Testis (tissue), 3 donors: ENCODE data around the gene SLC10A6. TPM values are rescaled to one million over a fixed set of nuclear protein-coding genes. Genes with fewer than 3 reads are reported as not detected.
A peak's percentile ranks its signal among the peaks of the same experiment; 100 is the strongest.

Source experiments
- DNase-seq: peaks from one replicate; pipeline ENCODE4 v3.0.0-alpha.2; 2019
- H3K27ac ChIP-seq, 2 donors: fragments of 200-600 bp; sonication (generic); one replicate each; pipeline ENCODE4 v1.5.1; 2019
- H3K27me3 ChIP-seq: fragments of 200-600 bp; sonication (generic); one replicate; pipeline ENCODE4 v1.5.1; 2019
- H3K36me3 ChIP-seq: fragments of 200-600 bp; sonication (generic); one replicate; pipeline ENCODE4 v1.5.1; 2017; ENCODE audit warnings: low read depth; ENCODE audit errors: missing control alignments
- H3K4me1 ChIP-seq: fragments of 200-600 bp; sonication (generic); one replicate; pipeline ENCODE4 v1.5.1; 2019
- H3K4me3 ChIP-seq, 2 donors: fragments of 200-600 bp; sonication (generic); one replicate each; pipeline ENCODE4 v1.5.1; 2017 to 2019
- H3K9me3 ChIP-seq: fragments of 200-600 bp; sonication (generic); one replicate; pipeline ENCODE4 v1.5.1; 2017
- POLR2A ChIP-seq: fragments of 450-650 bp; IDR thresholded peaks from one replicate; pipeline ENCODE4 v1.6.1; 2017; ENCODE audit warnings: antibody characterized with exemption, mild to moderate bottlenecking, moderate library complexity
- WGBS, 2 donors: methylation state at CpG; one replicate each; pipeline ENCODE4 v1.1.5; 2018; 5-methylcytosine and 5-hydroxymethylcytosine counted together
- intact Hi-C: fragments of 100-400 bp; cut with DNase I; formaldehyde crosslinking; loops from one replicate; pipeline ENCODE4 v1.15.1; 2023; ENCODE audit warnings: low total_unique reads
- polyA plus RNA-seq: library from polyadenylated mRNA; stranded (reverse); fragments of 350-450 nt; fragmentation: Illumina TruSeq; extraction: RNeasy Lipid Tissue Mini Kit (QIAGEN cat#74804); gene quantifications from one replicate; pipeline ENCODE4 v1.2.3, GENCODE V29; 2014; ENCODE audit warnings: low read depth, low replicate concordance; ENCODE audit not compliant: insufficient read depth
- total RNA-seq, 2 donors: library from RNA; depleted of rRNA; stranded (reverse); fragments of >200 nt; gene quantifications; one replicate each; pipeline ENCODE4 v1.2.3, GENCODE V29; 2016
- TF ChIP-seq, protein P1 (sequence below), 3 experiments: fragments of 450-650 bp in 2 of 3; fragments of 200-600 bp in 1 of 3; sonication (generic) in 1 of 3; IDR thresholded peaks; one replicate each; pipeline ENCODE4 v1.5.1; 2016 to 2019; ENCODE audit warnings: antibody characterized with exemption in 3 of 3, mild to moderate bottlenecking in 2 of 3, moderate library complexity in 1 of 3

Gene SLC10A6
- total and polyA plus RNA-seq, 3 donors from 2014 or later: 1.5 to 6.9 (median 3.0) TPM

DNA sequence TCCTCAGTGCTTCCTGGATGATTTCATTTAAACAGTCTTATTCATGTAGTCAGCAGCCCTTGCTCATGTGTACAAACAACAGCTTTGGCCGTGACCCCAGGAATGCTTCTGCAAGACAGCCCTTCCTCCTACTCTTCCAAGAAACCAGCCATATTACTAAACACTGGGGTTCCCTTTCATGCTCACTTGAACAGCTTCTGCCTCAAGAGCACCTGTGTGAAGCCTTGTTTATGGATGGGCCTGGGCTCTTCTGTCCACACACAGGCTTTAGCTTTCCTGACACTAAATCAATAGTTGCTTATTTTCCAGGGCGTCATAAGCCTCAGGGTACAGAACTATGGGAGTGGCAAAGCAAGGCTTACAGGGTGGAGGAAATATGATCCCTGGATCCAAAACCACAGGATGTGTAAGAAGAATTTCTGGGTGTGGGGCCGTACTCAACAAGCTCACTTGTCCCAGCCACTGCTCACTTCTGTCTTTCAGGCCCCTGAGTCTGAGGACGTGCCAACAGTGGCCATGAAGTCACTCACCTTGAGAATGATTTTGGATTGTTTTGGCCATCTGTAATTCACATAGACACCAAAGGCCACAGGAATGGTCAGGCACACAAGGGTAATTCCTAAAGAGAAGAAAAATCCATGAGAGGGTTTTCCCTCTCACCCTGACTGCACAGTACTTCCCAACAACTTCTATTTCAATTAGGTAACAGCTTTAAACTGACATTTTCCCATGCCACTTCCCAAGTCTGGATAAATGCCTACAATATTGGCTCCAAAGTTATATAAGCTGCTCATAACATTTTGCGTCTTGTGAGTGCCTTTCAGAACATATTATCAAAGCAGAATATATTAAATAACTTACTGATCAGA is 17.7 kb downstream of the SLC10A6 start:
- intact Hi-C loops: no loop called here
- 82% methylated on average over 5 of the region's 5 CpGs for WGBS, 2 donors
- Histone ChIP-seq H3K4me3 (no peak overlapping the region), H3K9me3 (no peaks in the 10 kb centered on the region), H3K27ac (no peak overlapping the region), H3K4me1 (no peaks in the 10 kb centered on the region), H3K27me3 (no peaks in the 10 kb centered on the region), H3K36me3 (no peaks in the 10 kb centered on the region)
- TF ChIP-seq, protein P1, sequence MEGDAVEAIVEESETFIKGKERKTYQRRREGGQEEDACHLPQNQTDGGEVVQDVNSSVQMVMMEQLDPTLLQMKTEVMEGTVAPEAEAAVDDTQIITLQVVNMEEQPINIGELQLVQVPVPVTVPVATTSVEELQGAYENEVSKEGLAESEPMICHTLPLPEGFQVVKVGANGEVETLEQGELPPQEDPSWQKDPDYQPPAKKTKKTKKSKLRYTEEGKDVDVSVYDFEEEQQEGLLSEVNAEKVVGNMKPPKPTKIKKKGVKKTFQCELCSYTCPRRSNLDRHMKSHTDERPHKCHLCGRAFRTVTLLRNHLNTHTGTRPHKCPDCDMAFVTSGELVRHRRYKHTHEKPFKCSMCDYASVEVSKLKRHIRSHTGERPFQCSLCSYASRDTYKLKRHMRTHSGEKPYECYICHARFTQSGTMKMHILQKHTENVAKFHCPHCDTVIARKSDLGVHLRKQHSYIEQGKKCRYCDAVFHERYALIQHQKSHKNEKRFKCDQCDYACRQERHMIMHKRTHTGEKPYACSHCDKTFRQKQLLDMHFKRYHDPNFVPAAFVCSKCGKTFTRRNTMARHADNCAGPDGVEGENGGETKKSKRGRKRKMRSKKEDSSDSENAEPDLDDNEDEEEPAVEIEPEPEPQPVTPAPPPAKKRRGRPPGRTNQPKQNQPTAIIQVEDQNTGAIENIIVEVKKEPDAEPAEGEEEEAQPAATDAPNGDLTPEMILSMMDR (IDR thresholded peaks at IDR 0.05): no peak
- TF ChIP-seq POLR2A: no peak
- peak; percentile 29 for DNase-seq

DNA sequence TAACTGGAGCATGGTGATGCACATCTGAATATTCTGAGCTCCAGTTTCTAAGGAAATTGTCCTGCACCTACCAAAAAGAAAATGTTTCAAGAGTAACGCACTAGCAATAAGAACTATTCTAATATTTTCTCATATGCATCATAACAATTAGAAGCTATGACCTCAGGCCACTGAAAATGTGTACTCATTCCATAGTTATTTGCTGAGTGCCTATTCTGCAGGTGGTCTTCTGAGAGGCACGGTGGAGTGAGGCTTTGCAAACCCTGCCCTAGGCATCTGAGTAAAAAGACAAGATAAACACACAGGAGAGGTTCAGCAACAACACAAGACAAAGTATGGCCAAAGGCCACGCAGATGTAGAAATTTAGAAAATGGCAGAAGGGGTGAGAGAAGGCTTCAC is 23.7 kb downstream of the SLC10A6 start:
- no peak for DNase-seq
- Histone ChIP-seq H3K4me3 (no peak overlapping the region), H3K27me3 (no peaks in the 10 kb centered on the region), H3K9me3 (no peaks in the 10 kb centered on the region), H3K4me1 (no peaks in the 10 kb centered on the region), H3K36me3 (no peaks in the 10 kb centered on the region), H3K27ac (no peak overlapping the region)
- intact Hi-C loops: no loop called here
- TF ChIP-seq POLR2A: no peak
- TF ChIP-seq, protein P1 (IDR thresholded peaks at IDR 0.05): no peak
- 83 to 86% methylated on average over 3 of the region's 3 CpGs for WGBS, 2 donors

DNA sequence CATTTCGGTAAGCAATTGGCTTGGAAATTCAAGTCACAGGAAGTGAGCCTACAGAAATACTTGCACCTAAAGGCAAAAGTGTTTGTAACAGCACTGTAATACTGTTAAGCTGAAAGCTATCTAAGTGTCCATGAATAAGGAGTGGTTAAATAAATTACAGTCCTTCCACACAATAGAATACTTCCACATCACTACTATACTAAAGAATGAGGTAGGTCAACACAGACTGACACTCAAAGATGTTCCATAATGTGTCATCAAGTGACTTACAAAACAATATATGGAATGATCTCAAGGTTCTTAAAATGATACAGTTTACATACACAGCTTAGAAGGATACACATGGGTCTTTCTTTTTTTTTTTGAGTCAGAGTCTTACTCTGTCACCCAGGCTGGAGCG is 27.0 kb downstream of the SLC10A6 start:
- Histone ChIP-seq H3K27ac (no peak overlapping the region), H3K4me3 (no peak overlapping the region), H3K36me3 (no peaks in the 10 kb centered on the region), H3K4me1 (no peaks in the 10 kb centered on the region), H3K9me3 (no peaks in the 10 kb centered on the region), H3K27me3 (no peaks in the 10 kb centered on the region)
- DNase-seq: no peak
- intact Hi-C loops: no loop called here
- WGBS, 2 donors: 90 to 95% methylated on average over 2 of the region's 2 CpGs
- TF ChIP-seq, protein P1 (IDR thresholded peaks at IDR 0.05): no peak
- TF ChIP-seq POLR2A: no peak

DNA sequence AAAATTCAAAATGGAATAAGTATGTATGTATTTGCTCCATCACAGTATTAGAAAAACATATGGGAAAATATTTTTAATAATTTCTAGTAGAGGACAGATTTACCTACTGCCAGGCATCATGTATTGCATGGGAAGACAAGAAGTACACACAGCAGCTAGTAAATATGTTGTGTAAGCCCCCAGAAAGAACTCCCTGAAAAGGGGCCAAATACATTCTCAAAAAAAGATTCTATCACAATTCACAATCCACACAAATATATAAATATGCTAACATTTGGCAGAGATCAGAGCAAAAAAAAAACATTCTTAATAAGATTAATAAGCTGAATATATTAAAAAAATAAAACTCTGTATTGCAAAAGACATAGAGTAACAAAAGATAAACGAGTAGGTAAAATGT is 28.0 kb downstream of the SLC10A6 start:
- Histone ChIP-seq H3K27me3 (no peaks in the 10 kb centered on the region), H3K27ac (no peak overlapping the region), H3K9me3 (no peaks in the 10 kb centered on the region), H3K4me1 (no peaks in the 10 kb centered on the region), H3K4me3 (no peak overlapping the region), H3K36me3 (no peaks in the 10 kb centered on the region)
- no peak for DNase-seq
- TF ChIP-seq POLR2A: no peak
- TF ChIP-seq, protein P1 (IDR thresholded peaks at IDR 0.05): no peak
- intact Hi-C loops: no loop called here
- WGBS, 2 donors: 0 to 61% methylated on average over 1 of the region's 1 CpG

DNA sequence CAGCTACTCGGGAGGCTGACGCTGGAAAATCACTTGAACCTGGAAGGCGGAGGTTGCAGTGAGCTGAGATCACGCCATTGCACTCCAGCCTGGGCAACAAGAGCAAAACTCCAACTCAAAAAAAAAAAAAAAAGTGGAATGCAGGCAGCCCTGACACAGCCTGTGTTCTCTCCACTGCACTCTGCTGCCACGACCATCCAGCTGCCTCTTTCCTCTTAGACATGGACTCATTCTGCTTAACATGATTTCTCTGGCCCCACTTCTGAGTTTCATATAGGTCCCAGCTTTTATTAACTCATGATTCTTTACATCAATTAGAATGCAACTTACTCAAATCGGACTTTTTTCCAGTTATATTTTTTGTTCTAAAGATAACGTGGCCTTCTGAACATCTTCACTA is 29.6 kb downstream of the SLC10A6 start:
- no peaks in the 10 kb centered on the region for H3K4me1 ChIP-seq
- intact Hi-C loops: no loop called here
- H3K27ac ChIP-seq: no peak overlapping the region
- 85 to 89% methylated on average over 7 of the region's 7 CpGs for WGBS, 2 donors
- no peak overlapping the region for H3K4me3 ChIP-seq
- TF ChIP-seq, protein P1 (IDR thresholded peaks at IDR 0.05): no peak
- no peak for TF ChIP-seq POLR2A
- no peaks in the 10 kb centered on the region for H3K36me3 ChIP-seq
- H3K9me3 ChIP-seq: no peaks in the 10 kb centered on the region
- no peak for DNase-seq
- H3K27me3 ChIP-seq: no peaks in the 10 kb centered on the region
